ENCODE measurements around the gene BRD4.

- TF ChIP-seq NFIC (IDR thresholded peaks at IDR 0.05; ENCODE audit: low read depth, low read length): no peak
- TF ChIP-seq EZH2 (IDR thresholded peaks at IDR 0.05; ENCODE audit: borderline replicate concordance, control insufficient read depth, low read depth, low read length): no peak
- no peak for TF ChIP-seq CTCF (IDR thresholded peaks at IDR 0.05 in 2 of 3, conservative IDR thresholded peaks at IDR 0.05 in 1 of 3; ENCODE audit: control insufficient read depth in 2 of 3, extremely low read depth in 1 of 3, insufficient read depth in 1 of 3, low read depth in 3 of 3, low read length in 3 of 3)
- TF ChIP-seq USF2 (IDR thresholded peaks at IDR 0.05; ENCODE audit: borderline replicate concordance, low read depth, low read length): no peak
- no peak for TF ChIP-seq YY1 (IDR thresholded peaks at IDR 0.05; ENCODE audit: low read depth, low read length)
- no peak for TF ChIP-seq KLF5 (IDR thresholded peaks at IDR 0.05; ENCODE audit: partially characterized antibody)
- TF ChIP-seq BRCA1 (IDR thresholded peaks at IDR 0.05; ENCODE audit: low read depth, low read length): no peak
- TF ChIP-seq SREBF2 (IDR thresholded peaks at IDR 0.05; ENCODE audit: low read length): no peak
- TF ChIP-seq NKRF (conservative IDR thresholded peaks at IDR 0.05): no peak
- TF ChIP-seq JUND (IDR thresholded peaks at IDR 0.05; ENCODE audit: low read depth, low read length): no peak
- no peak for TF ChIP-seq ZBTB33 (IDR thresholded peaks at IDR 0.05)
- TF ChIP-seq TAF1 (IDR thresholded peaks at IDR 0.05; ENCODE audit: borderline replicate concordance, low read depth, low read length): no peak
- TF ChIP-seq ATF3 (IDR thresholded peaks at IDR 0.05; ENCODE audit: borderline replicate concordance, extremely low read depth, low read depth, low read length): no peak
These were observed 91.0 kb downstream of the BRD4 start for GRCh38 chr19:15241259-15241910.
